SK-MEL-5 (cell line): ENCODE results near the gene SULT1A3. TPM values are rescaled to one million over a fixed set of nuclear protein-coding genes. Genes with fewer than 3 reads are reported as not detected.
"Not testable (repeated sequence)": the region's sequence is repeated elsewhere in the genome, so short reads cannot be mapped to it uniquely, and the experiment has no call there.

Experiments
- DNase-seq: peaks from one replicate; pipeline ENCODE4 v3.0.0-alpha.2; 2016; ENCODE audit warnings: low read depth, low spot score
- in situ Hi-C: cut with HindIII; loops from 2 replicates; pipeline ENCODE4 v1.10.0; 2016; ENCODE audit warnings: low sequenced_read_pairs, high pct_unique_total_duplicates, low pct_unique_long_range_greater_than_20kb
- total RNA-seq: library from RNA; depleted of rRNA; stranded (reverse); fragments of >200 nt; shearing (Covaris generic); gene quantifications from 2 replicates; pipeline ENCODE4 v1.2.3, GENCODE V29; 2014

Gene SULT1A3
- total RNA-seq, 1 experiment from 2014 or later: 1.4 TPM

- in situ Hi-C loops: no loop called here
- DNase-seq: no peak
These were observed 14.0 kb upstream of the SULT1A3 start for GRCh38 chr16:30184891-30185682.

- no peak for DNase-seq
These were observed 13.2 kb upstream of the SULT1A3 start for GRCh38 chr16:30185683-30186421.

DNA sequence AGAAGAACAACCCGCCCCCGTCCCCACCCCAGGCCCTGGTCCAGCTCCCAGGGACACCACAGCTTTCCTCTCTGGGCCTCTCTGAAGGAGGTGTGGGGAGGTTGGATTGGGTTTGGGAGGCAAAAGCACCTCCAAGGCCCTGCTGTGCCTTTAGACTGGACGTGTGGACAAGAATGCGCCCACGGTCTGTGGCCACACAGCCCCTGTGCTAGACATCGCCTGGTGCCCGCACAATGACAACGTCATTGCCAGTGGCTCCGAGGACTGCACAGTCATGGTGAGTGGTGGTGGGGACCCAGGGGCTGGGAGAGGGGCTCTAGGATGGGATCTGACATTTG is 12.6 kb upstream of the SULT1A3 start:
- in situ Hi-C loops: no loop called here

More at GRCh38 chr16:30185683-30186421, 13.2 kb upstream of the SULT1A3 start:
- in situ Hi-C loops: no loop called here

GRCh38 chr16:30186782-30187555 is 12.1 kb upstream of the SULT1A3 start:
- DNase-seq: peak; percentile 64
- in situ Hi-C loops: no loop called here

More for the DNA sequence above, 12.6 kb upstream of the SULT1A3 start:
- no peak for DNase-seq

DNA sequence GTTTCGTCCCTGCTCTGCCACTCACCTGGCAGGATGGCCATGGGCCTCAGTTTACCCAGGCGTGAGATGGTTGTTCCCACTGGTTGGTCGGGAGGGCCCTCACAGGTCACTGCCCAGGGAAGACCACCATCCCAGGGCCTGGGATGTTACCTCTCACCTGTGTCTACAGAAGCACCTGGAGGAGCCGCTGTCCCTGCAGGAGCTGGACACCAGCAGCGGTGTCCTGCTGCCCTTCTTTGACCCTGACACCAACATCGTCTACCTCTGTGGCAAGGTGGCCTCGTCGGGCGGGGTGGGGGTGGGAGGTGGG is 11.5 kb upstream of the SULT1A3 start:
- in situ Hi-C loops: no loop called here
- no peak for DNase-seq

- in situ Hi-C loops: no loop called here
- no peak for DNase-seq
These were observed 11.0 kb upstream of the SULT1A3 start for GRCh38 chr16:30187971-30188561.

- in situ Hi-C loops, DNase-seq: not testable (repeated sequence)
These were observed 7.9 kb upstream of the SULT1A3 start for GRCh38 chr16:30191158-30191557.

DNA sequence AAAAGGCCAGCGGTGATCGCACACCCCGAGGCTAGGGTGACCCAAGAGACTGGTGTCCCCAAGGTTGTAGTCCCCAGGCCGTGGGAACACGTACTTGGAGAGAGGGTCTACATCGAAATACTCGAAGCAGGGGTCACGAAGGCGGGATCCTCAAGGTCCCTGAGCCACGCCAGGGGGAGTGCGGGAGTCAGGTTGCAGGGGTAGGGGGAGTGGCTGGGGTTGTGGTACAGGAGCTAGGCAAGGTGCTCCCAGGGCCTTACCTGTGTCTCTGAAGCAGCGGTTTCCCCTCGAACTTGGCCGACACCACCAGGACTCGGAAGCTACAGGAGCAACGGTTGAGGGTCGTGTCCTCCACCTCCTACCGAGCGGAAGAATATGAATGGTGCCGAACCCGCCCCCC is 6.0 kb upstream of the SULT1A3 start:
- in situ Hi-C loops, DNase-seq: not testable (repeated sequence)

- in situ Hi-C loops, DNase-seq: not testable (repeated sequence)
These were observed 5.4 kb upstream of the SULT1A3 start, which contains the start of the genes BOLA2B and SLX1A for GRCh38 chr16:30193615-30194014. BOLA2B (minus strand) TSS chr16:30193666; CDS start chr16:30193595, 71 bp downstream. SLX1A (plus strand) TSS chr16:30193875; CDS start chr16:30194085, 210 bp downstream.

DNA sequence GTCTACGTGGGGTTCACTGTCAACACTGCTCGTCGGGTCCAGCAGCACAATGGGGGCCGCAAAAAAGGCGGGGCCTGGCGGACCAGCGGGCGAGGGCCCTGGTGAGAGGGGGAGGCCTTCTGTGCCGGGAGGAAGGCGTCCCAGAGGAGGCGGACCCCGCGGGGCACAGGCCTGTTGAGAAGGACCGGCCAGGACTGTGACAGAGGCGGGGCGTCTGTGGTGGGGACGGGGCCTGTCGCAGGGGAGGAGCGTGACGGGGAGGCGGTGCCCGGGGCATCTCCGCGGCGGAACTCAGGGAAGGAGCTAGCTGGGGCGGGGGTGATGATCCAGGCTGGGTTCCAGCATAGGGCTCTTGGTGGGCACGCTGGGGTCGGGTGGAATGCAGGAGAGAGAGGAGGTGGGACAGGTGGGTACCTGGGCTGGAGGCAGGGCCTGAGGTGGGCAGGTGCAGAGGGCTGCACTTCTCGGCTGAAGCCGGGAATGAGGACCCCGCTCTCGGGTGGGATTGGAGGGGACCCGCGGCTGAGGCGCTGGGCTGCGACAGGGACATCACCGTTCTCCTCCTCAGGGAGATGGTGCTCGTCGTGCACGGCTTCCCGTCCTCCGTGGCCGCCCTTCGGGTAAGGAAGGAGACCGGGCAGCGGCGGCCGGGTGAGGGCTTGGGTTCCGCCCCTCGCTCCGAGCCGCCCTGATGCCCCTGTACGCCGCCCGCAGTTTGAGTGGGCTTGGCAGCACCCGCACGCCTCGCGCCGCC is 4.7 kb upstream of the SULT1A3 start:
- DNase-seq, in situ Hi-C loops: not testable (repeated sequence)

DNA sequence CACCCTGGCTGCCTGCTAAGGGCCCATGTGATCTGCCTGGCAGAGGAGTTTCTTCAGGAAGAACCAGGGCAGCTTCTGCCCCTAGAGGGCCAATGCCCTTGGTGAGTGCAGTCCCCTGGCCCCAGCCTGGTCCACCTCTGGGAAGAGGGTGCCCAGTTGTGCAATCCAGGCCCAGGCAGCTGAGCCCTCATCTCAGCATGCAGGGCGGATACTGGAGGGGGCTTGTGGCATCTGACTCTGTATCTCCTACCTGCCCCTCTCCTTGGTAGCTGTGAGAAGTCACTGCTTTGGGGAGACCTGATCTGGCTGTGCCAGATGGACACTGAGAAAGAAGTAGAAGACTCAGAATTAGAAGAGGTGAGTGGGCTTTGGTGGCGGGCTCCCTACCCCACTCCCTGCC is 2.1 kb upstream of the SULT1A3 start:
- in situ Hi-C loops, DNase-seq: not testable (repeated sequence)

DNA sequence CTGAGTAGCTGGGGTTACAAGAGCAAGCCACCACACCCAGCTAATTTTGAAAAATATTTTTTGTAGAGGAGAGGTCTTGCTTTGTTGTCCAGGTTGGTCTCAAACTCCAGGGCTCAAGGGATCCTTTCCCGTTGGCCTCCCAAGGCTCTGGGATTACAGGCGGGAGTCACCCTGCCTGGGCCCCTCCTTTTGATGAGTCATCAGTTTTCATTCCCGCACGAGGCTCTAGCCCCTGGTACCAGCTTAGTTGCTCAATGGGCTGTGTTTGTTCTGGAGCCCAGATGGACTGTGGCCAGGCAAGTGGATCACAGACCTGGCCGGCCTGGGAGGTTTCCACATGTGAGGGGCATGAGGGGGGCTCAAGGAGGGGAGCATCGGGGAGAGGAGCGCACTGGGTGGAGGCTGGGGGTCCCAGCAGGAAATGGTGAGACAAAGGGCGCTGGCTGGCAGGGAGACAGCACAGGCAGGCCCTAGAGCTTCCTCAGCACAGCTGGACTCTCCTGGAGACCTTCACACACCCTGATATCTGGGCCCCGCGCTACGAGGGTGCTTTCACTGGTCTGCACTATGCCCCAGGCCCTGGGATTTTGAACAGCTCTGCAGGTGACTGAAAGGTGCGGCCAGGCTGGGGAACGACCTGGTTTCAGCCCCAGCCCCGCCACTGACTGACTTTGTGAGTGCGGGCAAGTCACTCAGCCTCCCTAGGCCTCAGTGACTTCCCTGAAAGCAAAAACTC is 721 bp downstream of the SULT1A3 start:
- DNase-seq, in situ Hi-C loops: not testable (repeated sequence)

- in situ Hi-C loops, DNase-seq: not testable (repeated sequence)
These were observed 6.6 kb downstream of the SULT1A3 start for GRCh38 chr16:30205541-30206236.

- in situ Hi-C loops, DNase-seq: not testable (repeated sequence)
These were observed 7.2 kb downstream of the SULT1A3 start for GRCh38 chr16:30206252-30206651.

DNA sequence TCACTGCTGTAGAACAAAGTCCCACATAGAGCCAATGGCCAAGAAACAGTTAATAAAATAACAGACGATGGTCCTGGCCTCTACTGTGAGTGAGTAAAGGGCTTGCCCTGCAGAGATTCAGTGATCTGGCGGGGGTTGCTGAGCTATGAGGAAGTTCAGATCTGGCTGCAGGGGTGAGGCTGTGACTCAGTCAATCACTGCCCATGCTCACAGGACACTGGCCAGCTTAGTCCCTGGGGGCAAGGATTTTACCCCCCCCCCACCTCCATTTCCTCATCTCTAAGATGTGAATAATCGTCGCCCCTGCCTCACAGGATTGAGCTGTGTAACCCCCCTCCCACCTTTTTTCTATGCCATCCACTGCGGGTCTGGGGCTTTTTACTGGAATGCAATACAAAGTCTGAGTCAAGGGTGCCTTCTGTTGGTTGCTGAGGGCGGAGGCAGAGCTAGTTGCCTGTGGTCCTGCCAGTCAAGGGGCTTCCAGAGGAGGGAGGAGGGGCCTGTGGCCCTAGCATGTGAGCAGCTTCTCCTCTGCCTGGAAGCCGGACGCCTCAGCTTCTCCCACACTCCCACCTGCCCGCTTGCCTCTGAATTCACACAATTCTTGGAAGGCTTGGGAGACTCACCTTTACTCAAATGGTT is 8.1 kb downstream of the SULT1A3 start:
- DNase-seq, in situ Hi-C loops: not testable (repeated sequence)
